NK-92 (cell line): ENCODE results near the gene KRT37.

Source experiments
- DNase-seq: peaks from one replicate; lab custom pipeline; 2025; ENCODE audit not compliant: unreplicated experiment; lab: John Stamatoyannopoulos, UW

Gene KRT37

GRCh38 chr17:41377546-41377945 is 46.8 kb downstream of the KRT37 start:
- no peak for DNase-seq
